SK-N-MC (cell line): ENCODE results near the gene TIMP2.

ENCODE experiments used
- EZH2 ChIP-seq: fragments of 200-600 bp; sonication (generic); IDR thresholded peaks from one replicate; pipeline ENCODE4 v1.6.1; 2017; ENCODE audit warnings: antibody characterized with exemption
- POLR2AphosphoS5 ChIP-seq: IDR thresholded peaks from 2 replicates; pipeline ENCODE4 v1.6.1; 2012; ENCODE audit warnings: mild to moderate bottlenecking, low read depth, low read length, borderline replicate concordance

- TF ChIP-seq EZH2 (no peak), POLR2AphosphoS5 (no peak)
Observed at GRCh38 chr17:78970834-78971755, 45.9 kb upstream of the TIMP2 start.
